AG04449 (cell line): Measurements from ENCODE around the gene GRAMD4.

Source experiments
- CTCF ChIA-PET: fragments of 350-600 bp; formaldehyde crosslinking; extraction: SDS; loops from one replicate; lab custom pipeline; 2021; ENCODE audit warnings: antibody characterized with exemption; lab: Yijun Ruan, JAX
- POLR2A ChIA-PET: fragments of 400-600, 350-600 bp; formaldehyde crosslinking; extraction: SDS; loops from one replicate; lab custom pipeline; 2020; ENCODE audit warnings: antibody characterized with exemption, inconsistent platforms; lab: Yijun Ruan, JAX
- DNase-seq: peaks from one replicate; pipeline ENCODE4 v3.0.0-alpha.2; 2010; ENCODE audit warnings: low read depth, low spot score
- H3K4me3 ChIP-seq: 2 replicates; pipeline ENCODE4 v1.5.1; 2011; ENCODE audit warnings: low read depth, mild to moderate bottlenecking, control low read depth, low read length
- TF ChIP-seq, protein P1 (sequence below): IDR thresholded peaks from one replicate; pipeline ENCODE4 v1.5.1; 2011; ENCODE audit warnings: mild to moderate bottlenecking, moderate library complexity, low read length, control low read depth, inconsistent platforms; ENCODE audit not compliant: insufficient read depth; ENCODE audit errors: missing control alignments

The GRAMD4 gene

GRCh38 chr22:46578824-46579561 lies 41.2 kb upstream of the GRAMD4 start:
- ChIA-PET CTCF (no interaction called here), POLR2A (no interaction called here)
- TF ChIP-seq, protein P1, sequence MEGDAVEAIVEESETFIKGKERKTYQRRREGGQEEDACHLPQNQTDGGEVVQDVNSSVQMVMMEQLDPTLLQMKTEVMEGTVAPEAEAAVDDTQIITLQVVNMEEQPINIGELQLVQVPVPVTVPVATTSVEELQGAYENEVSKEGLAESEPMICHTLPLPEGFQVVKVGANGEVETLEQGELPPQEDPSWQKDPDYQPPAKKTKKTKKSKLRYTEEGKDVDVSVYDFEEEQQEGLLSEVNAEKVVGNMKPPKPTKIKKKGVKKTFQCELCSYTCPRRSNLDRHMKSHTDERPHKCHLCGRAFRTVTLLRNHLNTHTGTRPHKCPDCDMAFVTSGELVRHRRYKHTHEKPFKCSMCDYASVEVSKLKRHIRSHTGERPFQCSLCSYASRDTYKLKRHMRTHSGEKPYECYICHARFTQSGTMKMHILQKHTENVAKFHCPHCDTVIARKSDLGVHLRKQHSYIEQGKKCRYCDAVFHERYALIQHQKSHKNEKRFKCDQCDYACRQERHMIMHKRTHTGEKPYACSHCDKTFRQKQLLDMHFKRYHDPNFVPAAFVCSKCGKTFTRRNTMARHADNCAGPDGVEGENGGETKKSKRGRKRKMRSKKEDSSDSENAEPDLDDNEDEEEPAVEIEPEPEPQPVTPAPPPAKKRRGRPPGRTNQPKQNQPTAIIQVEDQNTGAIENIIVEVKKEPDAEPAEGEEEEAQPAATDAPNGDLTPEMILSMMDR: no peak

DNA sequence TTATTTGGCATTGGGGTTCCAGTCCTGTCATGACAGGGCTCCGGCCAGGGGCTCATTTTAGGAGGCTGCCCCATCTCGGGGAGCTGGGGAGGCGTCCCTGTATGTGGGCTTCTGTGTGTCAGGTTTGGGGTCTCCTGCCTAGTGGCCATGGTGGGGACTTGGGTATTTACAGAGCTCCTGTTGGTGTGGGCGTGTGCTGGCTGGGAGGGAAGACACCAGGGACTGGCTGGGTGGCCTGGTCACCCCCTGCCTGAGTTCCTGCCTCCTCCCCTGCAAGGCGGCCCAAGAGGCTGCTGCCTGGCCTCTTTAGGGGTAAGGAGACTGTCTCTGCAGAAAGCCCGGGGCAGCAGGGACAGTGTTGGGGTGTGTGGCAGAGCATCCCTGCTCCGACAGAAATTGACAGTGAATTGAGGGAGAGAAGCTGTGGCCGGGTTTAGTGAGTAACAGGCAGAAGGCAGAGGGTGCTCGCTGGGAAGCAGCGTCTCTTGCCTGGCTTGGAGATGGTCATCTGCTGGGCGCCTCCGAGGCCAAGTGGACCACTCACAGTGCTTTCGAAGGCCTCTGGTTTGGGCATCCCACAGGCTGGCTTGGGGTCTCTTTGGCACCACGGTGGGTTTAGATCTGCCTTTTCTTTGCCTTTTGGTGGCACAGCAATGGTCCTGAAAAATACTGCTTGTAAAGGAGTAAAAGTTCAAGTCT lies 40.3 kb upstream of the GRAMD4 start:
- TF ChIP-seq, protein P1: no peak
- CTCF ChIA-PET: interaction anchor here (4.3 kb wide), 1 partner anchor 17 kb away, joined by 16 read pairs; no protein-coding TSS in a partner anchor
- DNase-seq: no peak
- POLR2A ChIA-PET: no interaction called here
- no peak overlapping the region for H3K4me3 ChIP-seq

More at GRCh38 chr22:46578824-46579561, 41.2 kb upstream of the GRAMD4 start:
- no peak for DNase-seq
- no peak overlapping the region for H3K4me3 ChIP-seq

DNA sequence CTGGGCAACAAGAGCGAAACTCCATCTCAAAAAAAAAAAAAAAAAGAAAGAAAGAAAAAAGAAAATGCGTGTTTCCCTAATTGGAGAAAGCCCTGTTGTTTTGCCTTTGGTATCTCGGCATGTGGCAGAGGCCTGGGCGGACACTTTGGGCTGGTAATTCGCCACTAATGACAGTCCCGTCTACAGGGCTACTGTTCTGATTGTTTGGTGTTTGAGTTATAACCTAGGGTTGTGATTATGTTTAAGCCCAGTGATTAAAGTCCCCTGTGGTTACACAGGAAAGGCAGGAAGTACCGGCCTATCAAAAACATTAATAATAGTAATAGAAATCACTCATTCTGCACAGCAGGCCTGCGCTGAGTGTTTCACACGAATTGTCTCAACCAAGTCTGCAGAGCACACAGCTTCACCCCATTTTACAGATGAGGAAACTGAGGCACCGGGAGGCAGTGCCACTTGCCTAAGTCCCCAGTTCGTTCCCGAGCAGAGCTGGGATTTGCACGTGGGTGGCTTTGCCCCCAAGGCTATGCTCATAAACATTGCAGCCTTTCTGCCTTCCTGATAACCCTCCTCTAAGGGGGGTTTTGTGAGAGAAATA lies 39.1 kb upstream of the GRAMD4 start:
- TF ChIP-seq, protein P1: no peak
- no peak for DNase-seq
- POLR2A ChIA-PET: interaction anchor here (0.7 kb wide), 1 partner anchor 18 kb away, joined by 3 read pairs; no protein-coding TSS in a partner anchor
- H3K4me3 ChIP-seq: no peak overlapping the region
- CTCF ChIA-PET: interaction anchor here (1.8 to 4.3 kb wide), 2 partner anchors 10 to 18 kb away, joined by 4 to 16 read pairs; no protein-coding TSS in a partner anchor

GRCh38 chr22:46581538-46582244 lies 38.5 kb upstream of the GRAMD4 start:
- no peak for DNase-seq
- CTCF ChIA-PET: interaction anchor here (1.8 to 4.3 kb wide), 2 partner anchors 9 to 19 kb away, joined by 4 to 16 read pairs; no protein-coding TSS in a partner anchor
- POLR2A ChIA-PET: no interaction called here
- H3K4me3 ChIP-seq: no peak overlapping the region
- TF ChIP-seq, protein P1: no peak

GRCh38 chr22:46582281-46582933 lies 37.8 kb upstream of the GRAMD4 start:
- ChIA-PET POLR2A (no interaction called here), CTCF (interaction anchor here (1.8 to 4.3 kb wide), 2 partner anchors 8 to 19 kb away, joined by 4 to 16 read pairs; no protein-coding TSS in a partner anchor)
- DNase-seq: no peak
- TF ChIP-seq, protein P1: no peak
- no peak overlapping the region for H3K4me3 ChIP-seq
